HUES6 (cell line): ENCODE data around the gene MMD.

Source experiments
- H3K27ac ChIP-seq: 2 replicates; pipeline ENCODE4 v1.7.0; 2013; ENCODE audit warnings: low read depth, mild to moderate bottlenecking, low read length, inconsistent platforms
- H3K27me3 ChIP-seq: 2 replicates; pipeline ENCODE4 v1.6.1; 2013; ENCODE audit warnings: low read length; ENCODE audit not compliant: control insufficient read depth, insufficient read depth
- H3K36me3 ChIP-seq: 2 replicates; pipeline ENCODE4 v1.6.1; 2013; ENCODE audit warnings: low read length; ENCODE audit not compliant: control insufficient read depth, insufficient read depth
- H3K4me1 ChIP-seq: 2 replicates; pipeline ENCODE4 v1.6.1; 2013; ENCODE audit warnings: low read length; ENCODE audit not compliant: control insufficient read depth, insufficient read depth
- H3K4me3 ChIP-seq: 2 replicates; pipeline ENCODE4 v1.5.1; 2013; ENCODE audit warnings: low read depth, low read length
- H3K9ac ChIP-seq: one replicate; pipeline ENCODE4 v1.6.1; 2013; ENCODE audit warnings: mild to moderate bottlenecking, low read length
- H3K9me3 ChIP-seq: 2 replicates; pipeline ENCODE4 v1.6.1; 2013; ENCODE audit warnings: low read depth, low read length; ENCODE audit not compliant: control insufficient read depth, insufficient read depth

The MMD gene

GRCh38 chr17:55343900-55344513 is 77.6 kb downstream of the MMD start:
- Histone ChIP-seq H3K9me3 (peaks cover 7% of the 10 kb centered on the region), H3K9ac (no peak overlapping the region), H3K27ac (no peak overlapping the region), H3K36me3 (no peaks in the 10 kb centered on the region), H3K27me3 (no peaks in the 10 kb centered on the region), H3K4me3 (no peak overlapping the region), H3K4me1 (0 out of 2 replicates have a peak, but pooled peaks cover under 1% of the 10 kb centered on the region)

GRCh38 chr17:55342800-55343585 is 78.6 kb downstream of the MMD start:
- no peaks in the 10 kb centered on the region for H3K27me3 ChIP-seq
- no peaks in the 10 kb centered on the region for H3K4me1 ChIP-seq

More at GRCh38 chr17:55342800-55343585, 78.6 kb downstream of the MMD start:
- Histone ChIP-seq H3K4me3 (no peak overlapping the region), H3K9me3 (peaks cover 7% of the 10 kb centered on the region), H3K9ac (no peak overlapping the region), H3K27ac (no peak overlapping the region), H3K36me3 (no peaks in the 10 kb centered on the region)
